Mesothelial cell of epicardium (in vitro differentiated cells): ENCODE measurements around the gene TRIM7. TPM values are rescaled to one million over a fixed set of nuclear protein-coding genes. Genes with fewer than 3 reads are reported as not detected.

Experiments used
- DNase-seq, 2 experiments: peaks; one replicate each; pipeline ENCODE4 v3.0.0; 2021; ENCODE audit warnings: low spot score in 2 of 2; ENCODE audit not compliant: unreplicated experiment in 2 of 2
- H3K27ac Mint-ChIP-seq: 2 replicates; pipeline ENCODE4 v1.8.0; 2021; ENCODE audit warnings: mixed read lengths
- H3K27me3 Mint-ChIP-seq: 2 replicates; pipeline ENCODE4 v1.8.0; 2021; ENCODE audit warnings: low read depth, mixed read lengths
- H3K36me3 Mint-ChIP-seq: 2 replicates; pipeline ENCODE4 v1.8.0; 2021; ENCODE audit warnings: mixed read lengths
- H3K4me1 Mint-ChIP-seq: 2 replicates; pipeline ENCODE4 v1.8.0; 2021; ENCODE audit warnings: mixed read lengths
- H3K4me3 Mint-ChIP-seq: 2 replicates; pipeline ENCODE4 v1.8.0; 2021; ENCODE audit warnings: mild to moderate bottlenecking, moderate library complexity, mixed read lengths
- H3K9me3 Mint-ChIP-seq: 2 replicates; pipeline ENCODE4 v1.8.0; 2021; ENCODE audit warnings: mixed read lengths
- CTCF ChIP-seq: fragments of 200-600 bp; sonication (generic); IDR thresholded peaks from one replicate; pipeline ENCODE4 v1.5.0; 2021; ENCODE audit warnings: antibody characterized with exemption; ENCODE audit not compliant: unreplicated experiment
- total RNA-seq: library from RNA; stranded (reverse); gene quantifications from 3 replicates; pipeline ENCODE4 v1.2.1, GENCODE V29; 2021

TRIM7 gene
- total RNA-seq, 1 donor from 2014 or later: 0.72 TPM

DNA sequence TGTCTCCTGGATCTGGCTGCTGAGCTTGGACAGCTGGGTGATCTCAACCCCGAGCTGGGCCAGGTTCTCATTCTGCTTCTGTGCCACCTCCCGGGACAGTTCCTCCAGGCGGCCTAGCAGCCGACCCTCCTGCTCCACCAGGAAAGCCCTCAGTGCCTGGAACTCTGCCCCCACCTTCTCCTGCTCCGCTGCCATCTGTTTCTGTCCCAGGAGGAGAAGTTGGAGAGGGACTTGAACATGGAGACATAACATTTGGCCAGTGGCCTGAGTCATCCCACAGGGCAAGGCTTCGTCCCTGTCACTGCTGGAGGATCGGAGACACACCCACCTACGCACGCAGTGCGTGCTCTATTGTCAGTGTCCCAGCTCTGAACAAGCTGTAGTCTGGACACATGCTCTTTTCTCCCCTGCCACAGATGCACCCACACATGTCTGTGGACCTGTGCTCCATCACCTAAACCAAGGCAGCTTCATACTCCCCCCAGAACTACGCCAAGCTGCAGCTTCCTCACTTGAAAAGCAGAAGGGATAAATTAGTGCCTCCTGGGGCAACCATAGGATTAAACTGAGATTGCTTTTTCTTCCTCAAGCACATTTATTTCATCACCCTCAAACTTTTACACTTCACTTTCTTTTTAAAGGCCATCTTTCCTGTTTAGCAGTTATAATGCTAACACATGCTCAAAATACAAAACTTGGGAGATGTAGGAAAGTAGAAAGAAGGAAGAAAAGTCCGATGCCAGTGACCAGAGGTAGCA, 4.9 kb downstream of the TRIM7 start:
- H3K9me3 Mint-ChIP-seq: no peaks in the 10 kb centered on the region
- no peak overlapping the region for H3K27ac Mint-ChIP-seq
- no peaks in the 10 kb centered on the region for H3K36me3 Mint-ChIP-seq
- no peak for TF ChIP-seq CTCF
- no peak overlapping the region for H3K4me3 Mint-ChIP-seq
- H3K4me1 Mint-ChIP-seq: peaks cover 16% of the 10 kb centered on the region
- peaks cover 59% of the 10 kb centered on the region for H3K27me3 Mint-ChIP-seq
- DNase-seq: no peak

- H3K27me3 Mint-ChIP-seq: peaks cover 53% of the 10 kb centered on the region
- H3K36me3 Mint-ChIP-seq: no peaks in the 10 kb centered on the region
- no peak for DNase-seq
- H3K4me3 Mint-ChIP-seq: no peak overlapping the region
- TF ChIP-seq CTCF: no peak
- H3K27ac Mint-ChIP-seq: no peak overlapping the region
- H3K9me3 Mint-ChIP-seq: no peaks in the 10 kb centered on the region
- H3K4me1 Mint-ChIP-seq: peaks cover 13% of the 10 kb centered on the region
Observed at GRCh38 chr5:181198905-181199519, 6.0 kb downstream of the TRIM7 start.

DNA sequence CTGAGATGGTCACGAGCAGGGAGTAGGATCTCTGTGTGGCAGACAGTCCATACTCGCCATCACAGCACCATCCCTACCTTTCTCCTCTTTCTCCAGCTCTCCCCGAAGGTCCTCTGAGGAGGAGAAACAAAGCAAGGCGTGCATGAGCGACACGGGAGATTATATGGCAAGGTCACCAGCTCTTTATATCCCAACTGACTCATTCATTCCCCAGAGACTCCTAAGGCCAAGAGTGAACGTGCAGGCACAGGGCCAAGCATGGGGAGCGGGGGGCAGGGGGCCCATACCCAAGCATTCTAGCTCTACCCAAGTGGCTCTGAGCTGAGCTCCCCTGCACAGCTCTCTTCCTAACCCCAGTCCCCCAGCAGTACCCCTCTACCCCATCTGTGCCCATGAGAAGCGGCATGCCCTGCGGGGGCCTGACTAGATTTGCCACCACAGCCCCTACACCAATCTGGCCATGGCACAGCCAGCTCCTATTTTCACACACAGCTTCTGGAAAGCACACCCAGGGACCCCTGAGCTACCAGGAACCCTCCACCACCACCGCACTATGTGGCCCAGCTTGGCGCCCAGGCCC, 6.8 kb downstream of the TRIM7 start:
- Mint-ChIP-seq H3K27ac (no peak overlapping the region), H3K36me3 (no peaks in the 10 kb centered on the region), H3K9me3 (no peaks in the 10 kb centered on the region), H3K4me3 (no peak overlapping the region), H3K27me3 (peaks cover 45% of the 10 kb centered on the region), H3K4me1 (peaks cover 12% of the 10 kb centered on the region)
- TF ChIP-seq CTCF: no peak
- DNase-seq: no peak

GRCh38 chr5:181197326-181197951, 7.6 kb downstream of the TRIM7 start:
- Mint-ChIP-seq H3K9me3 (no peaks in the 10 kb centered on the region), H3K4me1 (peaks cover 17% of the 10 kb centered on the region), H3K36me3 (no peaks in the 10 kb centered on the region), H3K27ac (no peak overlapping the region), H3K27me3 (peaks cover 37% of the 10 kb centered on the region), H3K4me3 (no peak overlapping the region)
- no peak for DNase-seq
- no peak for TF ChIP-seq CTCF

DNA sequence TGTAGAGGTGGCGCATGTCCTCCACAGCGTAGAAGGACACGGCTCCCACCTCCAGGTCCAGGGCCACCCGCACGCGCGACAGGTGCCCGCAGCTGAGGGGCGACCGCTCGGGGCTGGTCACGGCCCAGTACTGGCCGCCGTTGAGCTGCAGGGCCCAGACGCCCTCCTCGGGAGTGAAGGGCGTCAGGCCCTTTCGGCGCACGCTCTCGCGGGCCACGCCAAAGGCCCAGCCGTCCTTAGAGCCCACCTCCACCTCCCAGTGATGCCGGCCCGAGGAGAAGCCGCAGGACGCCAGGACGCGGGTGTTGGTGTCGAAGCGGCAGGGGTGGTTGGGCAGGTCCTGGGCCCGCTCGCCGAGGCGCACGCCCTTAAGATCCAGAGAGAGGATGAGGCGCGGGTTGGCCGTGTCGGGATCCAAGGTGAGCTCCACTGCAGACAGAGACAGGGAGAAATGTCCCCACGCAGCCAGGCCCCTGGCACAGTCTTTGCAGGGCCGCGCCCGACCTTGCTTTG, 9.7 kb downstream of the TRIM7 start:
- Mint-ChIP-seq H3K4me1 (peaks cover 24% of the 10 kb centered on the region), H3K27me3 (peaks cover 17% of the 10 kb centered on the region), H3K36me3 (no peaks in the 10 kb centered on the region), H3K27ac (no peak overlapping the region), H3K4me3 (no peak overlapping the region), H3K9me3 (no peaks in the 10 kb centered on the region)
- TF ChIP-seq CTCF: no peak
- DNase-seq: no peak
